Neural progenitor cell (in vitro differentiated cells): ENCODE data around the gene CEP63.

ENCODE experiments used
- EZH2 ChIP-seq: fragments of 200-600 bp; sonication (generic); IDR thresholded peaks from 2 replicates; pipeline ENCODE4 v1.6.1; 2017; ENCODE audit warnings: antibody characterized with exemption, mild to moderate bottlenecking, moderate library complexity
- TF ChIP-seq, protein P1 (sequence below): fragments of 200-600 bp; sonication (generic); IDR thresholded peaks from 2 replicates; pipeline ENCODE4 v1.5.1; 2017; ENCODE audit warnings: antibody characterized with exemption, mild to moderate bottlenecking

GRCh38 chr3:134598763-134599545 lies 113.1 kb downstream of the CEP63 start:
- TF ChIP-seq, protein P1, sequence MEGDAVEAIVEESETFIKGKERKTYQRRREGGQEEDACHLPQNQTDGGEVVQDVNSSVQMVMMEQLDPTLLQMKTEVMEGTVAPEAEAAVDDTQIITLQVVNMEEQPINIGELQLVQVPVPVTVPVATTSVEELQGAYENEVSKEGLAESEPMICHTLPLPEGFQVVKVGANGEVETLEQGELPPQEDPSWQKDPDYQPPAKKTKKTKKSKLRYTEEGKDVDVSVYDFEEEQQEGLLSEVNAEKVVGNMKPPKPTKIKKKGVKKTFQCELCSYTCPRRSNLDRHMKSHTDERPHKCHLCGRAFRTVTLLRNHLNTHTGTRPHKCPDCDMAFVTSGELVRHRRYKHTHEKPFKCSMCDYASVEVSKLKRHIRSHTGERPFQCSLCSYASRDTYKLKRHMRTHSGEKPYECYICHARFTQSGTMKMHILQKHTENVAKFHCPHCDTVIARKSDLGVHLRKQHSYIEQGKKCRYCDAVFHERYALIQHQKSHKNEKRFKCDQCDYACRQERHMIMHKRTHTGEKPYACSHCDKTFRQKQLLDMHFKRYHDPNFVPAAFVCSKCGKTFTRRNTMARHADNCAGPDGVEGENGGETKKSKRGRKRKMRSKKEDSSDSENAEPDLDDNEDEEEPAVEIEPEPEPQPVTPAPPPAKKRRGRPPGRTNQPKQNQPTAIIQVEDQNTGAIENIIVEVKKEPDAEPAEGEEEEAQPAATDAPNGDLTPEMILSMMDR: no peak
- TF ChIP-seq EZH2: no peak
